GM18507 (cell line): ENCODE results near the gene CCDC69.
"Not testable (repeated sequence)": the region's sequence is repeated elsewhere in the genome, so short reads cannot be mapped to it uniquely, and the experiment has no call there.

Source experiments
- DNase-seq: peaks from one replicate; pipeline ENCODE4 v3.0.0; 2011; ENCODE audit warnings: low read depth; ENCODE audit not compliant: insufficient read length; ENCODE audit errors: extremely low spot score
- FAIRE-seq: peaks from 2 replicates; lab custom pipeline; 2011; peaks lifted over from hg19 to GRCh38; lab: Jason Lieb, UNC

CCDC69 gene

DNA sequence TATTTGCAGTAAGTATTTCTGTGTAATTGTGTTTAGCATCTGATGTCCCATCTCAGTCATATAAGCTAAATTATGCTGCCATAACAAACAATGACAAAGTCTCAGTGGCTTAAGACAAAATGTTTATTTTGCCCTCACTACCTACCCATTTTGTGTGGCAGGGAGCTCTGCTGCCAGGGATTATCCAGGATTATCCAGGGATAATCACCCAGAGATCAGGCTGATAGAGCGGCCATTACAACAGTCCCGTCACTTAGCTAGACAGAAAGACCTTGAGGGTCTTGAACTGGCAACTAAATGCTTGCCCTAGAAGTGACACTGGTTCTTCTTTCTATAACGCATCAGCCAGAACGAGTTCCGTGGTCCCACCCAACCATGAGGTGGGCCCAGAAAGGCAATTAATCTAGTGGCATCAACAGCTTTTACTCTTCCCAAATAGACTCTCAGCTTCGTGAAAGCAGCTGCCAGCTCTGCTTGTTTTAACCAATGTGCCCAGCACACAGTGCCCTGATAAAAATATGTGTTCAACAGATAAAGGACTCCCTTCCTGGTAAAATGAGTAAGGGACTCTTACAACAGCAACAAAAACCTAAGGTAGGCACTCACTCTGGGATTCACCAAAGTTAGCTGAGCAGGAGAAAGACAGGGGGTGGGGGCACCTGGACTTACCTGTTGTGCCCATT lies 22.8 kb downstream of the CCDC69 start:
- no peak for FAIRE-seq
- DNase-seq: no peak

DNA sequence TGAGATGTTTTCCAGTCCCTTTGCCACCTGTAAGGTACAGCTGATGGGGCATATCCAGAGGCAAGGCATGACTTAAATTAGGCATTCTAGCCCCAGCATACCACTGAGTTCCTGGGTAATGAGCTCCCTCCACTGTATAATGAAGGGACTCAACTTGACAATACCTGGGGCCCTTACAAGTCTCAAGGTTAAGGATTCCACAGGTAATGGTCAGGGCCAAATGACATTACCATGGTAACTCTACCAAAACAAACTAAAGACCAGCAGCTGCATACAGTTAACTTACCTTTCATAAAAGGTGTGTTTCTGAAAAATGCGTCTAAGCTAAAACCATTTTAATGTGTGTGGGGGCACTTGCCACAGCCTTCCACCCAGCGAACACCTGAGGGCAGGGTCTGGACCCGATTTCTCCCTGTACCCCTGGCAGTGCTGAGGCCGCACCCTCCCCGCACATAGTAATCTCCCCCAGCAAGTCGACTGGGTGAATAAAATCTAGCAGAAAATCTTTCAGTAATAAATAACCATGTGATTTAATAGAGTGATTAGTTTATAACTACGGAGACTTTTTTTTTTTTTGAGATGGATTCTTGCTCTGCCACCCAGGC lies 24.2 kb downstream of the CCDC69 start:
- DNase-seq (no peak), FAIRE-seq (no peak)

DNA sequence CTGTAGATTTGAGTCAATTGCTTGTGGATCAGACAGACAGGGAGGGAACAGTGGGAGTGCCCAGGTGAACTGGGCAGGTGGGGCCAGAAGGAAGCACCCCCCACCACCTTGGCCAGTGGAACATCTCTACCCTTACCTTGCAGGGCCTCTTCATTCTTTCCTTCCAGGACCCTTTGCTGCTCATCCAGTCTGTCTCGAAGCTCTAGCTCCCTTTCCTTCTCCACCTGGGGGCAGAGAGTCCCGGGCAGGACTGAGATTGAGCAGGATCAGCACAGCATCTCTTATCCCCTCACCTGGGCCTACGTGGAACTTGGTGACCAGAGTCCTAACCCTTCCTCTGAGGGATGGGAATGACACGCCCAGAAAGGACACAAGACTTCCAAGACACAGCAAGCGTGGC lies 25.0 kb downstream of the CCDC69 start:
- no peak for FAIRE-seq

DNA sequence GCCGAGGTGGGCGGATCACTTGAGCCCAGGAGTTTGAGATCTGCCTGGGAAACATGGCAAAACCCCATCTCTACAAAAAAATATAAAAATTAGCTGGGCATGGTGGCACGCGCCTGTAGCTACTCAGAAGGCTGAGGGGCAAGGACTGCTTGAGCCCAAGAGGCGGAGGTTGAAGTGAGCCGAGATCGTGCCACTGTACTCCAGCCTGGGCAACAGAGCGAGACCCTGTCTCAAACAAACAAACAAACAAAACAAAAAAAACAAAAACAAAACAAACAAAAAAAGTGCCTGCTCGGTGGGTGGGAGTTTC lies 26.6 kb downstream of the CCDC69 start:
- not testable (repeated sequence) for FAIRE-seq, DNase-seq

More for the DNA sequence above, 25.0 kb downstream of the CCDC69 start:
- no peak for DNase-seq

DNA sequence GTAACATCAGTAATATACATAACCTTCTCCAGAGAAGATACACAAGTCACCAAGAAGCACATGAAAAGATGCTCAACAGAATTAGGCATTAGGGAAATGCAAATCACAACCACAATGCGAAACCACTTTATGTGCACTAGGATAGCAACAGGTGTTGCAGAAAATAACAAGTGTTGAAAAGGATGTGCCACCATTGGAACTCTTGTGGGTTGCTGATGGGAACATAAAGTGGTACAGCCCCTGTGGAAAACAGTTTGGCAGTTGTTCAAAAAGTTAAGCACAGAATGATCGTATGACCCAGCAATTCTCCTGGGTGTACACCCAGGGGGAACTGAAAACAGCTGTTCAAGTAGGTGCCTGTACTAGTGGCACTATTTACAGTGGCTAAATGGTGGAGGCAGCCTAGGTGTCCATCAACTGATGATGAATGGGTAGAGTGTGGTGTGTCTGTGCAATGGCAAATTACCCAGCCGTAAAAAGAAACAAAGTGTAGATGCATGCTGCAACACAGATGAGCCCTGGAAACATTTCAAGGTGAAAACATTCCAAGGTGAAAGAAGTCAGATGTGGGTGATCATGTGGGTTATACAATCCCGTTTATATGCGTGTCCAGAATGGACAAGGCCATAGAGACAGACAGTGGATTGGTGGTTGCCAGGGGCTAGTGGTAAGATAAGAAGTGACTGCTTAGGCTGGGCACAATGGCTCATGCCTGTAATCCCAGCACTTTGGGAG lies 27.2 kb downstream of the CCDC69 start:
- DNase-seq (no peak), FAIRE-seq (peak; percentile 96)

DNA sequence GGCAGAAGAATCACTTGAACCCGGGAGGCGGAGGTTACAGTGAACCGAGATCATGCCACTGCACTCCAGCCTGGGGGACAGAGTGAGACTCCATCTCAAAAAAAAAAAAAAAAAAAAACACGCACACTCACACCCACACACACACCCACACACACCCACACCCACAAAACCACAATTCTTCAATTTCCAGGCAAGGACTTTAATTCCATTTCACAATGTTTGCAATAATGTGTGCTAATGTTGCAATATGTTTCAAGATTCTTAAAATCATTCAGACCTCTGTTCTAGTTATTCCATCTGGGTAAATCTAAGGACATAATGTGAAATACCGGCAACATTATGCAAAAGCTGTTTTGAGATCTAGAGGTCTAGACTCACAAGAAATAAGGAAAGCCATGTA lies 28.3 kb downstream of the CCDC69 start:
- no peak for FAIRE-seq
- no peak for DNase-seq

DNA sequence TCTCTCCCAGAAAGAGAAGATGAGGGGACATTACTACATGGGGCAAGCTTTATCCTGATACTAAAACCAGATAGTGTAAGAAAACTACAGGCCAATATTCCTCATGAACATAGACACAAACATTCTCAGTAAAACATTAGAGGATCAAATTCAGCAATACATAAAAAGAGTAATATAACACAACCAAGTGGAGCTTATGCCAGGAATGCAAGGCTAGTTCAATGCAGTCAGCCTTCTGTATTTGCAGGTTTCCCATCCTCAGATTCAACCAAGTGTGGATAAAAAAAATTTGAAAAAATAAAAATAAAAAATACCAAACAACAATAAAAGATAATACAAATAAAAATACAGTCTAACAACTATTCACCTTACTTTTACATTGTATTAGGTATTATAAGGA lies 31.3 kb downstream of the CCDC69 start:
- FAIRE-seq (peak; percentile 59), DNase-seq (no peak)

DNA sequence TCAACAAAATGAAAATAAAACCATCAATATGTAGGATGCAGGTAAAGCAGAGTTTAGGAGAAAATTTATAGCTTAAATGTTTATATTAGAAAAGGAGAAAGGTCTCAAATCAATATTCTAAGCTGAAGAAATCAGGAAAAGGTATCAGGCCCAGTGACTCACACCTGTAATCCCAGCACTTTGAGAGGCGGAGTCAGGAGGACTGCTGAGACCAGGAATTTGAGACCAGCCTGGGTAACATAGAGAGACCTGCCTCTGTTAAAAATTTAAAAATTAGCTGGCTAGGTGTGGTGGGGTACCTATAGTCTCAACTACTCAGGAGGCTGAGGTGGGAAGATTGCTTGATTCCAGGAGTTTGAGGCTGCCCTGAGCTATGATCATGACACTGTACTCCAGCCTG lies 32.2 kb downstream of the CCDC69 start:
- DNase-seq: no peak
- no peak for FAIRE-seq

DNA sequence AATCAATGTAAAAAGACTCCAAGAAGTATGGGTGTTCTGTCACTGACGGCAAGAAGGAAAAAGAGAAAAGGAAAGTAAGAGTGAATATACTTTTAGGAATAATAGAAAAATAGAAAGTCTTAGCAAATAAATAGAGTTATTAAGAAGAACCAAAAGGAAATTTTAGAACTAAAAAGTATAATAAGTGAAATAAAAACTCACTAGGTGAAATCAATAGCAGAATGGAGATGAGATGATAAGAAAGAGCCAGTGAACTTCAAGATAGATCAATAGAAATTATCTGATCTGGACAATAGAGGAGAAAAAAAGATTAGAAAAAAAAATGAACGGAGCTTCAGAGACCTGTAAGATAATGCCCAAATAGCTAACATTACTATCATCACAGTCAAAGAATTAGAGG lies 34.7 kb downstream of the CCDC69 start:
- FAIRE-seq (no peak), DNase-seq (no peak)

DNA sequence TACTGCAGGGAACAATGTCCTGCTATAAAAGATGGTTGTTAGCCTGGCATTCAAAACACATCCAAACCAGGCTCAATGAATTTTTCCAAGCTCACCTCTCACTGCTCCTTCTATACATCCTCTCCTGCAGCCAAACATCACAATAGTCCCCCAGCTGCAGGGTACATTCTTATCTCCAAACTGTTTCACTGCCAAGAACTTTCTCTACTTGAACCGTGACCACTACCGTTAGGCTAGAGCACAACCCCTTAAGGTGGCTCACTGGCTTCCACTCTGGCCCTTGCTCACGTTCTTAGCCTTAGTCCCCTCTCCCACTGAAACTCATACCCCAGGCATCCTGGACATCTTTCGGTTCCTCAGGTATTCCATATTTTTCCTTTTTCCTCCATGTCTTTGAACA lies 37.4 kb downstream of the CCDC69 start:
- no peak for FAIRE-seq
- no peak for DNase-seq

DNA sequence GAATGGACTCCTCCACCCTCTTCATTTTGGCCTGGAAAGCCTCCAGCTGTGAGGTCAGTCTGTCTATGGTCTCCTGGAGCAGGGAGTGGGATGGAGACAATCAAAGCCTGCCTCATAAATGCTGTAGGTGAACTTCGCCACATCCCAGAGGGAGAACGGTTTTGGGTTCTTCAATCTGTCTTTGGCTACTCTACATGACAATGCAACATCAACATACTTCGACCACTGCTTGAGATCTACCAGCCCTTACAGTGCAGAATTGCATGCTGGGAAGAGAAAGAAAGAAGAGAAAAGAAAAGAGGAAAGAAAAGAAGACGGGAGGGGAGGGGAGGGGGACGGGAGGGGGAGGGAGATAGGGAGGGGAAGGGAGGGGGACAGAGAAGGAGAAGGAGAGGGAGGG lies 37.8 kb downstream of the CCDC69 start:
- no peak for FAIRE-seq
- no peak for DNase-seq

DNA sequence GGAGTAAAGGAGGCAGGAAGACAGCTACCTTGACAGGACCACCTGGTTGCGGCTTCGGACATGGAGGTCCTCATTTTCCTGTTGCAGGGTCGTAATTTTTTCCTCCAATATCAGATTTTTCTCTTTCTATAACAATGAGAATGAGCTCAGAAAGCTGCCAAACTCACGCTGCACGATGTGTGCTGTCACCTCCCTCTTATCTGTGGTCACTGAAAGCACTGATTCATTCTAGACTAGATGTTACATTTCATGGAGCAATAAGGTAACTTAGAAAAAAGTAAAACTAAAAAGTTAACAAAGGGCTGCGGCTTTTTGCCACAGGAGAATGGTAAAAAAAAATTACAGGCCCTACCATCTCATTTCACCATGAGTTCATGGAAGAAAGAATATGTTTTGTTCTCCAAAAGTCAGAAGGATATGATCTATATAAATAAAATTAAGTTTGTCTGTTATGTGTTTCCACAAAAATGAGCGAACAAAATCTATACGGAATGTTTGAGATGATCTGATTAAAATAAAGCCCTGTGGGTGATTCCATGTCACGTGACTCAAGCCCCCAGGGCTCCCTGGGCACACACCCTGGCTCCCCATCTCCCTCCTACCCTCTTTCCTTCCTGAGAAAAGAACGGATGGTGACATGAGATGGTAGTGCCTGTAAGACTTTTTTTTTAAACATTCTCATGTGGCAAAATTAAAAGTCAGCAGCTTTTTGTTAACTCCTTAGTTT lies 39.4 kb downstream of the CCDC69 start:
- DNase-seq: no peak
- no peak for FAIRE-seq

DNA sequence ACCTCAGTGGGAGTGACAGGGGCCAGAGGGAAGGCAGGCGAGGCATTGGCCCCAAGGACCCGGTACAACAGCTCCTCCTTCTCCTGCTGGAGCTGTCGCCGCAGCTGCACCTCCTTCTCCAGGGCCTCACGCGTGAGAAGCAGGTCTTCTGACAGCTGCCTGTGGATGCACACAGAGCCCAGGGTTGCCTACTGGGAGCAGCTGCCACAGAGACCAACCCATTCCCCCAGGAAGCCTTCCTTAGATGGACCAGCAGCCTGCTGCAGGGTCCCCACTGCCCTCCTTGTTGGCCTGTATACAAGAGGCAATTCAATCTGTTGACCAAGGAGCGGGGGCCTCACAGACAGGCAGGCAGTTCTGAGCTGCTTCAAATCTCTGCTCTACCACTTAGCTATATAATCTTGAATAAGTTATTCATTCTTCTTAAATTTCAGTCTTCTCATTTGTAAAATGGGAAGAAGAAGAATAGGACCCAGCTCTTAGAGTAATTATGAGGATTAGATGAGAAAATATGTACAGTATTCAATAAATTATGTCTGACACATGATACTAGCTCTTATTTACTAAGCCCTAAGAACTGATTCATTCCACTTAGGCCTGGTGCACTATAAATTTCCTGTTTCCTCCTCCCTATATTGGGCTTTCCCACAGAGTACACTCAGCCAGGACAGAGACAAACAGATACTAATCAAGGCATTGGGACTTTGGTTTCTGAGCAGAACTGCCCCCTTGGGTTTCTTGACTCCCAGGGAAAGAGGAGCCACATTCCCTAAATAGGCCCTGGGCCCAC lies 40.2 kb downstream of the CCDC69 start:
- no peak for FAIRE-seq
- no peak for DNase-seq

DNA sequence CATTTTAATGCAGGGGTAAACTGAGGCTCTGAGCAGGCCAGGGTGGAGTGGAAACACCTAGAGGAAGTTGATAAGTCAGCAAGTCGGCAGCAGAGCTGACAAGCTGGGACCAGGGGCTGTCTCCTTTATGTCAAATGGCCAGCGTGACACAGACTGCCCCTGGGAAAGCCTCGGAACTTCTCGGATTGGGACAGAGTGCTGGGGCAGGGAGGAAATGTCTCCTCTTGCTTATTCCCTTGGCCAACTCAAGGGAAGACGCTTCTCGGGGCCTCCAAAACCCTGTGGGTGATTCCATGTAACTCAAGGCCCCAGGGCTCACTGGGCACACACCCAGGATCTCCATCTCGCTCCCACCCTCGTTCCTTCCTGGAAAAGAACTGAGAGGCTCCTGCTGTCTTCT lies 40.9 kb downstream of the CCDC69 start:
- DNase-seq (no peak), FAIRE-seq (no peak)

DNA sequence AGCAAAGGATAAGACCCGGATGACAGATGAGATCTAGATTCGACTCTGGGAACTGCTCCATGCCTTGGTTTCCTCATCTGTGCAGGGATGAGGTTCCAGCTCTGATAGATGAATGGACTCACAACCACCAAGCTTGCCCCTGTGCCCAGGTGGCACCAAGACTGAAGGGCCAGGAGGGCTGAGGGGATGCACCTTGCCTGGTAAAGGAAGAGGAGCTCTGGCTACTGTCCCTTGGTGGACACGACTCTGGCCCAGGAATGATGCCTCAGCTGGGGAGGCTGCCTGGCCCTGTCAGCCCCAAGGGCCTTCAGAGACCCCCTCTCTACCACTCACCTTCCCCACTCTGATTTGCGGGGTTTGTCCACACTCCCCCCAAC lies 41.4 kb downstream of the CCDC69 start:
- FAIRE-seq: no peak

DNA sequence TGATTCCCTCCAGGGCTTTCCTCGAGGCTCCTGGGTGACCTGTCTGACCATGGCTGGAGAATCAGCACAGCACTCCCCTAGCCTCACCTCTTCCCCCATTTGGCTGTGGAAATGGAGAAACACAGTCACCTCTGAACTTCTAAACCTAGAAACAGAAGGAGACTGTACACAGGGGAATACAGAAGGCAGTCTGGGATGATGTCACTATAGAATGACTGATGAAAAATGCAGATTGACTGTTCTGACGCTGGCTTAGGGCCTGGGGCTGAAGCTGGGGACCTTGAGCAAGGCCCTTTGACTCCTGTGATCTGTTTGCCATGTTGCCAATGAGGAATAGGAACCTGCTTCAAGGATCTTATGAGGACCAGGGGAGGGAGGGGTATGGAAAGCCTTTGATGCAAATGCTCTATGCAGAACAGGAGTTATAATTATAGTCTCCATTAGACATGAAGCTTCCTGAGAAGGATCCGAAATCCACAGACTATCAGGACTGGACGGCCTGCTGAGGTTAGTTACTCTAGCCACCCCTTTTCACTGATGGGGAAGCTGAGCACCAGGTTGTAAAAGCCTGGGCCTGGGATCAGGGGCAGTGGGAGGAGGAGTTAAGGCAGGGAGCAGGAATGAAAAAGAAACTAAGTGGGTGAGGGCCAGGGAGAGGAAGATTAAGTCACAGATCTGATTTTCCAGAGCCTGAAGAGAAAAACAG lies 41.9 kb downstream of the CCDC69 start:
- DNase-seq: no peak
- FAIRE-seq: no peak

More for the DNA sequence above, 41.4 kb downstream of the CCDC69 start:
- DNase-seq: no peak

DNA sequence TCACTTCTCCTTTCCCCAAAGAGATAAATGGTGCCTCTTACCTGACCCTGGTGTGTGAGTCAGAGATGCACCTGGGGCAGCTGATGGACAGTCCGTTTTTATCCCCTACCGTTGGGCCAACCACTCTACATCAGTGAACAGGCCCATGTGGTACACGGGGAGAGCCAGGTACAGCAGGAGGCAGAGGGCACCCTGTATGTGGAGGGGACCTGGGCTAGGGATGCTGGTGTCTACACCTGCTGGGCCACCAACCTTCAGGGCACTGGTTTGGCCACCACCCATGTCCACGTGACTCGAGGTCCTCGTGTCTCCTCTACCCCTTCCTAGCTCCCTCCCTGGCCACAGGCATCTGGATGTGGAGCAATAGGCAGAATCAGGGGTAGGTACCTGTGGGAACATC lies 43.6 kb downstream of the CCDC69 start:
- DNase-seq (no peak), FAIRE-seq (no peak)

DNA sequence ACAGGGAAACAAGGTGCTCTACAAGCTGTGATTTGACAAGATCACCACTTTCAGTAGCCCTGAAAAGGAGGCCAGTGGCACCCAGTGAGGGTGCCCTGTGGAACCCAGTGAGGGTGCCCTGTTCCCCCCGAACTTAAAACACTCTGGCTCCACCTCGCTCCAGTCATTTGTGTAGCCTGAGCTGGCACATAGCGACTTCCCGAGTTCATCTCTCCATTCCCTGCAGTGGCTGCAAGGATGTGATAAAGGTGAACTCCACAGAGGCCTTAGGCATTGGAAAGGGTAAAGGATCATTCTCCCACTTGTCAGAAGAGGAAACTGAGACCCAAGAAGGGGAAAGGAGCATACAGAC lies 44.4 kb downstream of the CCDC69 start:
- DNase-seq (no peak), FAIRE-seq (no peak)

DNA sequence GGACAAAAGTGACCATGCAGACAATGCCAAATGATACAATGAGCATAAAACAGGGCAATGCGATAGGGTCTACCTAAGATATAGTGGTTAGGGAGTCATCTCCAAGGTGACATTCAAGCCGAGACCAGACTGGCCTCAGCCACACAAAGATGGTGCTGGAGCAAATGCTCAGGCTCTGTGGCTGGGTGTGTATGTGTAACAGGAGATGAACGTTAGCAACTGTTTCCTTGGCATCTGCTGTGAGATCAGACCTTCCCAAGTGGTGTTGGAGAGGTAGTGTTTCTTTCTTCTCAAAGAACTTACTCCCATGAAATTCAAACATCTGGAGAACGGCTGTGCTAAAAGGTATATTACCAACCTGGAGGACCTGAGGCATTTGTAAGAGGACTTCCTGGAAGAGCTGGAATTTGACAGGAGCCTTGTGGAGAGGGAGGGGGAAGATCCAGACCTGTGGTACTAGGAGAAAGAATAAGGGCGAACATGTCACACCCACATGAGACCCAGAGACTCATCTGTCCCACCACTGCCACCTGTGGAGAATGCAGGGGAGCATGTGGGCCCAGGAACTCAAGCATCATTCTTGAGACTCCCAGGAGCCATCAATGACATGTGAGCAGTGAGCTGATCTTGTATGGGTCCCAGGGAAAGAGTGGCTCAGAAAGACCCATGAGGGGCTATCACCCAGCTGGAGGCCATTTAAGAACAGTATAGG lies 45.0 kb downstream of the CCDC69 start:
- no peak for DNase-seq
- FAIRE-seq: no peak
